Neural cell (in vitro differentiated cells): ENCODE results near the gene EYS.

Experiments
- EP300 ChIP-seq: fragments of 450-650 bp; conservative IDR thresholded peaks from 2 replicates; pipeline ENCODE4 v1.6.1; 2014; ENCODE audit warnings: antibody characterized with exemption, mild to moderate bottlenecking, moderate library complexity; ENCODE audit not compliant: poor library complexity, severe bottlenecking
- POLR2AphosphoS5 ChIP-seq: IDR thresholded peaks from 2 replicates; pipeline ENCODE4 v1.6.1; 2012
- TAF1 ChIP-seq: IDR thresholded peaks from 2 replicates; pipeline ENCODE4 v1.6.1; 2012; ENCODE audit warnings: low read depth

DNA sequence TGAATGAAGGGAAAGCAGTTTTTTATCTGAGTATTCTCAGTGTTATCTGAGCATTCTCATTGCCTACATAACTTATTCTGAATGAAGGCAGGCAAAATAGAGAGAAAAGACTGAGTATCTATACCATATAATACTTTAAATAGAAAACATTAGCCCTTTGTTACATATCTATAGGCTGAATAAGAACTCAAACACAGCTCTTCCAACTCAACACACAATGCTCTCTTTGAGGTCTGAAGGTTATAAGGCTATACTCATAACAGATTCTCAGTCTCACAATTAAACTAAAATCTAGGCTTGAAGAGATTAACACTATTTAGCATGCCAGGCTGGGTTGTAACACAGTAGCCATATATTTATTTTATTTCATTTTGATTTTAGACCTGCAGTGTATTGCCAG is 56.9 kb downstream of the EYS start:
- TF ChIP-seq EP300 (no peak), TAF1 (no peak), POLR2AphosphoS5 (no peak)
